Keratinocyte (primary cell): ENCODE measurements around the gene HRAS.

Source experiments
- CTCF ChIP-seq, 3 experiments: IDR thresholded peaks in 1 of 3; conservative IDR thresholded peaks in 1 of 3; optimal IDR thresholded peaks in 1 of 3; 2 replicates in 2 of 3; 3 replicates in 1 of 3; pipeline versions ENCODE3 to v1.5.1; 2011; ENCODE audit warnings: low read length in 3 of 3, mild to moderate bottlenecking in 3 of 3, moderate library complexity in 2 of 3, control low read depth in 1 of 3, inconsistent platforms in 1 of 3; ENCODE audit not compliant: insufficient read depth in 2 of 3; ENCODE audit errors: extremely low read depth in 1 of 3
- EZH2 ChIP-seq: IDR thresholded peaks from one replicate; pipeline ENCODE4 v1.6.1; 2012; ENCODE audit warnings: inconsistent platforms, mild to moderate bottlenecking, low read length, moderate library complexity

- TF ChIP-seq CTCF (optimal IDR thresholded peaks at IDR 0.05 in 1 of 3, IDR thresholded peaks at IDR 0.05 in 1 of 3, conservative IDR thresholded peaks at IDR 0.05 in 1 of 3; ENCODE audit: extremely low read depth in 1 of 3, insufficient read depth in 2 of 3, low read length in 3 of 3) (no peak), EZH2 (no peak)
Observed at GRCh38 chr11:488992-489391, 46.4 kb downstream of the HRAS start.
